ENCODE results near the gene DNAJC7. TPM values are rescaled to one million over a fixed set of nuclear protein-coding genes. Genes with fewer than 3 reads are reported as not detected.

The DNAJC7 gene
- total RNA-seq, 1 donor from 2014 or later = 47.7 TPM

DNA sequence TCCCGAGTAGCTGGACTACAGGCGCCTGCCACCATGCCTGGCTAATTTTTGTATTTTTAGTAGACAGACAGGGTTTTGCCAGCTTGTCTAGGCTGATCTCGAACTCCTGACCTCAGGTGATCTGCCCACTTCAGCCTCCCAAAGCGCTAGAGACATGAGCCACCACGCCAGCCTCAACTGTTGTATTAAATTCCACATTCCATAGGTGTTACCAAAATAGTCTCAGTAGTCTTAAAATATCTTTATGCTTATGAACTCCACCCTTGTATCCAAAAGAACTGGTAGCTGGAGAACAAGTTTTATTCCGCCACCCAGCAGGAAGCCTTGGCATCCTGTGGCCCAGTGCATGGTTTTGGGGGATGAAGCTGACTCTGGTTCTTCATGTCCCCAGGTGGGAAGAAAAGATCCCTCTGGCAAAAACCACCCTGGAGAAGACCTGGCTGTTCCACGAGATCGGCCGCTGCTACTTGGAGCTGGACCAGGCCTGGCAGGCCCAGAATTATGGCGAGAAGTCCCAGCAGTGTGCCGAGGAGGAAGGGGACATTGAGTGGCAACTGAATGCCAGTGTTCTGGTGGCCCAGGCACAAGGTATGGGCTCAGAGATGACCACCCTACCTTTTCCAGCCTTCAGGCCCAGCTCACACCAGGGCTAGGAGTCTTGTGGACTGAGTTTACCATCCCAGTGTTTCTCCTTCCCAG is 68.3 kb downstream of the DNAJC7 start:
- H3K27me3 ChIP-seq (ENCODE audit: control insufficient read depth, insufficient read depth, low read length) = no peaks in the 10 kb centered on the region
- FAIRE-seq = no peak
- no peak for DNase-seq (ENCODE audit: low read depth)
- H3K36me3 ChIP-seq (ENCODE audit: control insufficient read depth, insufficient read depth, low read length) = no peaks in the 10 kb centered on the region
- TF ChIP-seq, protein P1, sequence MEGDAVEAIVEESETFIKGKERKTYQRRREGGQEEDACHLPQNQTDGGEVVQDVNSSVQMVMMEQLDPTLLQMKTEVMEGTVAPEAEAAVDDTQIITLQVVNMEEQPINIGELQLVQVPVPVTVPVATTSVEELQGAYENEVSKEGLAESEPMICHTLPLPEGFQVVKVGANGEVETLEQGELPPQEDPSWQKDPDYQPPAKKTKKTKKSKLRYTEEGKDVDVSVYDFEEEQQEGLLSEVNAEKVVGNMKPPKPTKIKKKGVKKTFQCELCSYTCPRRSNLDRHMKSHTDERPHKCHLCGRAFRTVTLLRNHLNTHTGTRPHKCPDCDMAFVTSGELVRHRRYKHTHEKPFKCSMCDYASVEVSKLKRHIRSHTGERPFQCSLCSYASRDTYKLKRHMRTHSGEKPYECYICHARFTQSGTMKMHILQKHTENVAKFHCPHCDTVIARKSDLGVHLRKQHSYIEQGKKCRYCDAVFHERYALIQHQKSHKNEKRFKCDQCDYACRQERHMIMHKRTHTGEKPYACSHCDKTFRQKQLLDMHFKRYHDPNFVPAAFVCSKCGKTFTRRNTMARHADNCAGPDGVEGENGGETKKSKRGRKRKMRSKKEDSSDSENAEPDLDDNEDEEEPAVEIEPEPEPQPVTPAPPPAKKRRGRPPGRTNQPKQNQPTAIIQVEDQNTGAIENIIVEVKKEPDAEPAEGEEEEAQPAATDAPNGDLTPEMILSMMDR (IDR thresholded peaks at IDR 0.05; ENCODE audit: insufficient read depth, low read length, severe bottlenecking) = no peak
- no peak overlapping the region for H3K4me3 ChIP-seq (ENCODE audit: low read depth, low read length)

DNA sequence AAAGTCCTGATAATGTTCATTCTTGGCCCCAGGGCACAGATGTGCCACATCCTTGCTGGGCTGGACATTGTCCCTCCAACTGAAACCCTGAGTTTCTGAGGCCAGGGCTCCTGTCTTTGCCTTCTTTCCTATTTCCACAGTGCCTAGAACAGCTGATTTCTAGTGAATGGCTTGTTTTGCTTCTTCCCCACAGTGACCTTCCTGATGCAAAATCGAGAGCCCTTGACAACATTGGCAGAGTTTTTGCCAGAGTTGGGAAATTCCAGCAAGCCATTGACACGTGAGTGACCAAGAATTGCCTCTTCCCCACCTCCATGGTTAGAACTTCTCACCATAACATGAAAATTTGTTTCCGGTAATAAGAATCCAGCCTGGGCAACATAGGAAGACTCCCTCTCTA is 72.3 kb downstream of the DNAJC7 start:
- DNase-seq (ENCODE audit: low read depth) (no peak), FAIRE-seq (no peak)
- TF ChIP-seq, protein P1 (IDR thresholded peaks at IDR 0.05; ENCODE audit: insufficient read depth, low read length, severe bottlenecking) = no peak
- Histone ChIP-seq H3K27me3 (ENCODE audit: control insufficient read depth, insufficient read depth, low read length) (no peaks in the 10 kb centered on the region), H3K4me3 (ENCODE audit: low read depth, low read length) (no peak overlapping the region), H3K36me3 (ENCODE audit: control insufficient read depth, insufficient read depth, low read length) (no peaks in the 10 kb centered on the region)

DNA sequence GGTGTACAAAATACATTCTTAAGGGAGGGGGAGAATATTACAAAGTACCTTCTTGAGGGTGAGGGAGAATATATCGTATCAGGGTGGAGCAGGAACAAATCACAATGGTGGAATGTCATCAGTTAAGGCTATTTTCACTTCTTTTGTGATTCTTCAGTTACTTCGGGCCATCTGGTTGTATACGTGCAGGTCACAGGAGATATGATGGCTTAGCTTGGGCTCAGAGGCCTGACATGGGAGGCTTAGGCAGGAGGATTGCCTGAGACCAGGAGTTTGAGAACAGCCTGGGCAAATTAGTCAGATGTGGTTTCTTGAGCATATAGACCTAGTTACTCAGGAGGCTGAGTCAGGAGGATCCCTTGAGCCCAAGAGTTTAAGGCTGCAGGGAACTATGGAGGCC is 73.7 kb downstream of the DNAJC7 start:
- TF ChIP-seq, protein P1 (IDR thresholded peaks at IDR 0.05; ENCODE audit: insufficient read depth, low read length, severe bottlenecking) = no peak
- DNase-seq (ENCODE audit: low read depth) (no peak), FAIRE-seq (no peak)
- no peaks in the 10 kb centered on the region for H3K27me3 ChIP-seq (ENCODE audit: control insufficient read depth, insufficient read depth, low read length)
- H3K36me3 ChIP-seq (ENCODE audit: control insufficient read depth, insufficient read depth, low read length) = no peaks in the 10 kb centered on the region
- H3K4me3 ChIP-seq (ENCODE audit: low read depth, low read length) = no peak overlapping the region

DNA sequence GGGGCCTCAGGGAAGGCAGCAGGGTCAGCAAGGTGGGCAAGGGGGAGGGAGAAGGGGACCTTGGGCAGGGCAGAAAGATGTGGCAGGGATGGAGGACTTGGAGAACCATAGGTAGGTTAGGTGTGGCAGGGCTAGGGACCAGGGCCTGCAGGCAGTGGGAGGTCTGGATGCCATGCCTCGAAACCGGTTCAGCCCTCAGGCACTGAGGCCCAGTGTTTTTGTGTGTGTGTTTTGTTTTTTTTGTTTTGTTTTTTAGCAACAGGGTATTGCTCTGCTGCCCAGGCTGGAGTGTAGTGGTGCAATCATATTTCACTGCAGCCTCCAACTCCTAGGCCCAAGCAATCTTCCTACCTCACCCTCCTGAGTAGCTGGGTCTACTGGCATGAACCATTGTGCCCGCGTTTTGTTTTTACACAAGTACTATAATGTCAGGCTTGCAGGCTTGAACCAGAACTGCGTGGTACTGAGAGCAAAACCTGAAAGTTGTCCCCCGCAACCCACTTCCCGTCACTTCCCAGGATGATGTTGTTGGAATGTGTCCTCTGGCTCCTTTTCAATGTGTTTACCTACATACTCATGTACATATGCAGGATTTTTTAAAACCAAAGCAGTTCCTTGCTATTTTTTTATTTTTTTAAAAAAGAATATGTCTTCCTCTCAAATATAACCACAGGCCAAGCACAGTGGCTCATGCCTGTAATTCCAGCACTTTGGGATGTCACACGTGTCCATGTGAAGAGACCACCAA is 74.4 kb downstream of the DNAJC7 start:
- FAIRE-seq = no peak
- Histone ChIP-seq H3K36me3 (ENCODE audit: control insufficient read depth, insufficient read depth, low read length) (no peaks in the 10 kb centered on the region), H3K27me3 (ENCODE audit: control insufficient read depth, insufficient read depth, low read length) (no peaks in the 10 kb centered on the region), H3K4me3 (ENCODE audit: low read depth, low read length) (no peak overlapping the region)
- TF ChIP-seq, protein P1 (IDR thresholded peaks at IDR 0.05; ENCODE audit: insufficient read depth, low read length, severe bottlenecking) = no peak
- no peak for DNase-seq (ENCODE audit: low read depth)

DNA sequence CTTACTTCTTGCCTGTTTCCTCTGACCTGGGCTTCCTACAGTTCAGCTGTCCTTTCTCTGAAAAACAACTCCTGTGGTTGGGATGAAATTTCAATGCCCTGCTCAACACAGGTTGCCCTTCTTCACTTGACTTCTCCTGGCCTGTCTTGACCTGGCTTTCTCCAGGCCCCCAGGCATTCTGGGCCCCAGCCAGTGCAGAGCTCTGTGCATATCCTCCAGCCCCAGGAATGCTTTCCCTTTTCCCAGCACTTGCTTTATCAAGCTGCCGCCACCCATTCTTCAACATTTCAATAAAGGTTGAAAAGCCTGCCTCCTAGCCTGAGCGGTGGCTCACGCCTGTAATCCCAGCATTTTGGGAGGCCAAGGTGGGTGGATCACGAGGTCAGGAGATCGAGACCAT is 76.1 kb downstream of the DNAJC7 start:
- DNase-seq (ENCODE audit: low read depth) (no peak), FAIRE-seq (no peak)
- Histone ChIP-seq H3K27me3 (ENCODE audit: control insufficient read depth, insufficient read depth, low read length) (no peaks in the 10 kb centered on the region), H3K4me3 (ENCODE audit: low read depth, low read length) (no peak overlapping the region), H3K36me3 (ENCODE audit: control insufficient read depth, insufficient read depth, low read length) (no peaks in the 10 kb centered on the region)
- TF ChIP-seq, protein P1 (IDR thresholded peaks at IDR 0.05; ENCODE audit: insufficient read depth, low read length, severe bottlenecking) = no peak

Data from bronchial epithelial cell (primary cell).